Fibroblast of gingiva (primary cell): Measurements from ENCODE around the gene KHDC3L.

Experiments
- DNase-seq: peaks from one replicate; pipeline ENCODE4 v3.0.0-alpha.2; 2011; ENCODE audit warnings: low read depth

KHDC3L gene, protein sequence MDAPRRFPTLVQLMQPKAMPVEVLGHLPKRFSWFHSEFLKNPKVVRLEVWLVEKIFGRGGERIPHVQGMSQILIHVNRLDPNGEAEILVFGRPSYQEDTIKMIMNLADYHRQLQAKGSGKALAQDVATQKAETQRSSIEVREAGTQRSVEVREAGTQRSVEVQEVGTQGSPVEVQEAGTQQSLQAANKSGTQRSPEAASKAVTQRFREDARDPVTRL

DNA sequence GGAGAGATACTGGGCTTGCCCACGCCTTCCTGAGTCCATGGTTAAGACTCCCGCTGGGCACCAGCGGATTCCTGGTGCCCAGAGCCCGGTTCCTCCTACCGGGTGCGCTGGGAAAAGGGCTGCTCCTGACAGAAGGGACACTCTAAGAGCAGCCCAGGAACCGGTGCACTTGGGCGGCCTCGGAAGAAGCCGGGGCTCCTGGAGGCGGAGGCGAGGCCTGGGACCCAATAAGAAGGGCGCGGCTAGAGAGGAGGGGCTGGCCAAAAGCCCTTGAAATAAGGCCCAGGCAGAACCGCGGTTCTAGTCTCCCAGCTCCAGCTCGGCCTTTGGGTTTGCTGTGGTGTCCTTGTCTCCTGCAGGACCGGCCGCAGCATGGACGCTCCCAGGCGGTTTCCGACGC, at the start of gene KHDC3L:
KHDC3L (plus strand) TSS at position 301 of the 400 bp plus-strand sequence; CDS start at position 373, 72 bp downstream.
- no peak for DNase-seq

DNA sequence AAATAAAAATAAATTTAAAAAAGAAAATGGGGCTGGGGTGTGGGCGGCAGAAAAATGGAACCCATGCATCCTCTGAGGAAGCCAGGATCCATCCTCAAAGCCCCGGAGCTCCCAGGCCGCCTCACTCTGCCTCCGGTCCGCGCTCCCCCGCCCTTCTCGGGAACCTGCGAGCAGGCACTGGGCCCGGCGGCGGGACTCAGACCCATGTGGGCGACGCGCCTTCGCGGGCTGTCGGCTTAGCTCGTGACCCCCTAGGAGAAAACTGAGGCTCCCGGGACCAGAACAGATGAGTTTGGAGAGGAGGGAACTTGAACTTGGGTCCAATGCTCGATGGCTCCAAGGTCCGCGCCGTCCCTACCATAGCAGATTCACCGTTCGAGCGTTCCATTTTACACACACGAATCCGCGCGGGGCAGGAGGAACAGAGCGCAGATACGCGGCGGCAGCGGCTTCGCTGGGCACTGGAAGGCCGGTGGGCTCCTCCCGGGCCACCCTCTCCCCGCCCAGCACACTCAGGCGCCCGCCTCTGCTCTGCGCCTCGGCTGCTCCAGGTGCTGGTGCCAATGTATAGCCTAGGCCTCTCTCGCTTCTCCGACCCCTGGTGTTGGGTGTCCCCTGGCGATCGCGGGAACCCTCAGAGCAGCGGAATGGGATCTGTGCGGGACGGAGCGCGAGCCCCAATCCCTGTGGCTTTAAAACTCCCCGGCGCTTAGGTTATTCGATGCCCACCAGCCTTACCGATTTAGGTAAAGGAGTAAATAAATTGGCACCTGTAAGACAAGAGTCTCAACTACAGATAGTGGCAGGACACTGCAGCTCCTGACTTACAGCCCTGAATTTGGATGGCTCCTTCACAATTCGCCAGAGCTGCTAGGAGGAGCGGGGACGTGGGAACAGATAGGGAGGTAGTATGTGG, 47.6 kb upstream of the KHDC3L start:
- DNase-seq = no peak

DNA sequence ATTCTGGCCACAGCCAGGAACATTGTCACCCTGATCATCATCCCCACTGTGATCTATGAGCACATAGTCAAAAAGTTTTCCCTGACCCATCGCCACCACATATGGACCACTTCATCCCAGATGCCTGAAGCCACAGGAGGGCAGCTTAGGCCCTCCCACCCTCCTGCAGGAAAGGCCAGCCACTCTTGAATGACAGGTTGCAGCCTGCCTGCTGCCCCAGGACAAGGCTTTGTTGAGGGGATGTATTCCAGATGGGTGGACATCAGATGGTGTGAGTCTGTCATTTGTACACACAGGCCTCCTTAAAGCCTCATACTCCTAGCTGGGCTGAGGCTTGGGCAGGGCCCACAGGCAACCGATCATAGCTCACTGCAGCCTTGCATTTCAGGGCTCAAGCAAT, 39.1 kb upstream of the KHDC3L start:
- DNase-seq = no peak

DNA sequence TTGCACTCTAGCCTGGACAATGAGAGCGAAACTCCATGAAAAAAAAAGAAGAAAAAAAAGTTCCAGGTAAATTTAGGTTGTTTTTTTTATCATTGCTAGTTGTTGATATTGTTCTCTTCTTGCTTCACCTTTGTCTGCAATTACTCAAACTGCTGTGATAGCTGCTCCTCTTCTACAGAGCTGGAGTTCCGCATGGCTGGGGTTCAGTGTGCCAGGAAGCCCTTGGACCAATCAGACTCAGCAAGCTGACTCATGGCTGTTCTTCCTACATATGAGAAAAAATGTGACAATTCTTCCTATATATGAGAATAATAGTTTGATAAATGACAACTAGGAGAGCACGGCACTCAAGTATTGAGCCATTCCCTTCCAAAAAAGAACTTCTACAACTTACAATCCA, 36.8 kb upstream of the KHDC3L start:
- no peak for DNase-seq

DNA sequence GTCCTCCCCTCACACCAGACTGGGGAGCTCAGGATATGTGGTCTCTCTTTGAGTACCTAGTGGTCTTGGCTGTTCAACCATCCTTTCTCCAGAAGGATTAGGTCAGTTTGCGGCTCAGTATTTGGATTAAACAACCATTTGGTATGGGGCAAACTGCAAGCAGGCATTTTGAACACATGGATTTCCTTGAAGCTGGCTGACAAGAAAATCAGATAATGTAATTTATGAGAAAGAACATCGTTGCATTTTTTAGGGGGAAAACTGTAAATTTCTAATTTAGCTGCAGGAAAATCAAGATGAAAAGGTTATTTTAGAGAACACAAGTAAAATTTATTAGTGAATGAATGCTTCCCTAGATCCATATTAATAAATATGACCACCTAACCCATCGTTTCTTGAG, 33.7 kb upstream of the KHDC3L start:
- DNase-seq = no peak

DNA sequence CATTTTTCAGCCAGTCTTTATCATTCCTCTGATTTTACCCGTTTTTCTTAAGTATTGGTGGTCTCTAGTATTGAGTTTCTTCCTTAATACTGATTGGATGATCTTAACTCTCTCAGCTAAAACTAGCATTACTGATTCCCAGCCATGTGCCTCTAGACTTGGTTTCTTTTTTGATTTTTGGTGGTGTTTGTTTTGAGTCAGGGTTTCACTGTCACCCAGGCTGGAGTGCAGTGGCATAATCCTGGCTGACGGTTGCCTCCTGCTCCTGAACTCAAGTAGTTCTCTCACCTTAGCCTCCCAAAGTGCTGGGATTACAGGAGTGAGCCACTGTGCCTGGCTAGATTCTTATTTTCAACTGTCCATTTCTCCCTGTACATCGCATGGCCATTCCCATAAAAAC, 33.3 kb upstream of the KHDC3L start:
- DNase-seq = no peak

DNA sequence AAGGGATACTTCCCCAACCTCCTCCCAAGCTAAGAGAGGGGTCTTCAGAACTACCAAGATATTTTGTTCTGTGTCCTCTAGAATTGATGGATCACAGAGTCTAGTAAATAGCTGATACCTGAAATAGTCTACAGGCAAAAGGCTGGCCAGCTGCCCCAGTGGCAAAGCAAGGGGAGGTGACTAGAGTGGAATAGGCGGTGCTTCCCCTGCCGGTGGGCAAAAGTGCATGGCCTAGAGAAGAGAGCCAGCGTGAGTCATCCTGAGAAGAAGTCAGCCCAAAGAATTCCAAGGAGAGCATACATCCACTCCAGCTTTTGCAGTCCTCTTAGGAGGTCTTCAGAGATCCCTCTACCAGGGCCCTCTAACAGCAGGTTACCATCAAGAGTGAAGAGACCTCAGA, 23.1 kb upstream of the KHDC3L start:
- DNase-seq = no peak

DNA sequence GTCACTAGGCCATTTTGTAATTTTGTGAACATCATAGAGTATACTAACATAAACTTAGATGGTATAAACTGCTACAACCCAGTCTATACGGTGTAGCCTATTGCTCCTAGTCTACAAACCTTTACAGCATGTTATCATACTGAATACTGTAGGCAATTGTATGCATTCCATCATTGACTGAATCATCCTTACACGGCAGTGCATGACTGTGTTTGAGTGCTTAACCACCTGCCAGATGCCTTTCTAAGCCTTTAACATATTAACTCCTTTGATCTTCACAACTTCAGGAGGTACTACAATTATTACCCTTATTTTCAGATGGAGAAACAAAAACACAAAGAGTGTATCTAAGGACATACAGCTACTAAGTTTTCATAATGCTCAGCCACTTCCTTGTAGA, 22.4 kb upstream of the KHDC3L start:
- DNase-seq = no peak

DNA sequence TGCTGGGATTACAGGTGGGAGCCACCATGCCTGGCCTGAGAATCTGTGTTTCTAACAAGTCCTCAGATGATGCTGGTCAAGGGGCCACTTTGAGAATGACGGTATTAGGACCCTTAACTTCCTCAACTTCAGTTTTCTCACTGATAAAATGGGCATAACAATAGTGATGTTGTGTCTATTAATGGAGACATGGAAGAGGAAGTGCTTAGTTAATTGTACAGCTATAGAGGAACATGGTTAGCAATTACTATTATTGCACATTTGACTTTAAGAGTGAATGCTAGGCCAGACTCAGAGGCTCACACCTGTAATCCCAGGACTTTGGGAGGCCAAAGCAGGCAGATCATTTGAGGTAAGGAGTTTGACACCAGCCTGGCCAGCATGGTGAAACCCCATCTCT, 21.1 kb upstream of the KHDC3L start:
- no peak for DNase-seq

DNA sequence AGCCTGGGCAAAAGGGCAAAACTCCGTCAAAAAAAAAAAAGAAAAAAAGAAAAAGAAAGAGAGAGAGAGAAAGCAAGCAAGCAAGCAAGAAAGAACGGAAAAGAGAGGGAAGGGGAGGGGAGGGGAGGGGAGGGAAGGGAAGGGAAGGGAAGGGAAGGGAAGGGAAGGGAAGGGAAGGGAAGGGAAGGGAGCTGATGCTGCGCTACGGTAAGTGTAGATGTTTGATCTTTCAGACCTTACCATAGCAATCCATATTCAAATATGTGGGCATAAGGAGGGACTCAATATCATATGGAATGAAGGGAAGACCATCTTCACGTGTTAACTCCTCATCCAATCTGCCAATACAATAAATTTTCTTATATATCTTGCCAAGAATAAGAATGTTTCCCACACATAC, 20.3 kb upstream of the KHDC3L start:
- DNase-seq = no peak

DNA sequence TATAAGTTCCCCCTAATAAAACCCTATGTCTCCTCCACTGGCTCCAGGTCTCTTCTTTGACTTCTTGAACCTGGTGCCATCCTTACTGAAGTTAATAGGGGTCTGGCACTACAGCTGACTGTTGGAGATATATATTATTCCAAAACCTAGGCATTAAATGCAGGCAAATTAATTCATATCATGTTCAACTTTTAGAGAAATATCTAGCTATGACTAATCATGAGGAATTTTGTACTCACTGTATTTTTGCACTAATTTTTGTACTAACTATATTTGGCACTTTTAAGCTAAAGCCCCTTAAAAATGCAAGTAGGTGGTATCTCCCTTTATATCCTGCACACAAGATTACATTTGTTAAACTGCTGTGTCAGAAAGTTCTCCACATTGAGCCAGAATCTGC, 19.3 kb upstream of the KHDC3L start:
- DNase-seq = no peak

DNA sequence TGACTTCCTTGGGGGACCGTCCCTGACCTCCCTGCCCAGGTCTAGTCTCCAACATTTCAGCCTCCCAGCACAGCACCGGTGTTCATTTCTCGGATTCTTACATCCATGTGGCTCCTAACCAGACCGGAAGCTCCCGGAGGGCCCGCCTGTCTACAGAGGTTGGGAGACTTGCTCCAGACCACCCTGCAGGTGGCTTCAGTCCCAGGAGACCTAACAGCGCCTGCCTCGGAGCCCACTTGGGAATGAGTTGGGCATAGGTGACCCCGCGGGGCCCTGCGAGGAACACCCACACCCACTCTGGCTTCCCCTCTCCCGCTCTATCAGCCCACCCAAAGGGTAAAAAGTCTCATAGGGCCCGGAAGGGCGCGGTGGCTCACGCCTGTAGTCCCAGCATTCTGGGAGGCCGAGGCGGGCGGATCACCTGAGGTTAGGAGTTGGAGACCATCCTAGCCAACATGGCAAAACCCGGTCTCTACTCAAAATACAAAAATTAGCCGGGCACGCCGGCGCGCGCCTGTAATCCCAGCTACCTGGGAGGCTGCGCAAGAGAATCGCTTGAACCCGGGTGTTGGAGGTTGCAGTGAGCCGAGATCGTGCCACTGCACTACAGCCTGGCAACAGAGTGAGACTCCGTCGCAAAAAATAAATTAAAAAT, 13.8 kb upstream of the KHDC3L start:
- no peak for DNase-seq

DNA sequence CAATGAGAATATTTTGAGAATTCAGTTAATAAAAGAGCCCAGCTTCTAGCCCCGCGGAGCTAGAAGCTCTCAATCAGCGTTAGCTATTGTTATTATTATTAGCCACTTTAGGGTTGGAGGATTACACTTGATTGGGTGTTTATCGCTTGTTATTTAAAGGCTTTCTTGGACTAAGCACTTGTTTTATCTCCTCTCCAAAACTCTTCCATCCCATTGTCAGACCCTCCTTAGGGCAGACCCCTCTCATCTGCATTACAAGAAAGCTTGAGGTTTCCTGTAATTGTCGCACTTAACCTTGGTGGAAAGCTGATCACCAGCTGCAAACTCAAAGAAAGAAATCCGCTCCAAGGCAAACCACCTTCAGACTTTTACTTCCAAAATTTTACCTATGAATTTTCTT, 13.1 kb upstream of the KHDC3L start:
- DNase-seq = no peak

DNA sequence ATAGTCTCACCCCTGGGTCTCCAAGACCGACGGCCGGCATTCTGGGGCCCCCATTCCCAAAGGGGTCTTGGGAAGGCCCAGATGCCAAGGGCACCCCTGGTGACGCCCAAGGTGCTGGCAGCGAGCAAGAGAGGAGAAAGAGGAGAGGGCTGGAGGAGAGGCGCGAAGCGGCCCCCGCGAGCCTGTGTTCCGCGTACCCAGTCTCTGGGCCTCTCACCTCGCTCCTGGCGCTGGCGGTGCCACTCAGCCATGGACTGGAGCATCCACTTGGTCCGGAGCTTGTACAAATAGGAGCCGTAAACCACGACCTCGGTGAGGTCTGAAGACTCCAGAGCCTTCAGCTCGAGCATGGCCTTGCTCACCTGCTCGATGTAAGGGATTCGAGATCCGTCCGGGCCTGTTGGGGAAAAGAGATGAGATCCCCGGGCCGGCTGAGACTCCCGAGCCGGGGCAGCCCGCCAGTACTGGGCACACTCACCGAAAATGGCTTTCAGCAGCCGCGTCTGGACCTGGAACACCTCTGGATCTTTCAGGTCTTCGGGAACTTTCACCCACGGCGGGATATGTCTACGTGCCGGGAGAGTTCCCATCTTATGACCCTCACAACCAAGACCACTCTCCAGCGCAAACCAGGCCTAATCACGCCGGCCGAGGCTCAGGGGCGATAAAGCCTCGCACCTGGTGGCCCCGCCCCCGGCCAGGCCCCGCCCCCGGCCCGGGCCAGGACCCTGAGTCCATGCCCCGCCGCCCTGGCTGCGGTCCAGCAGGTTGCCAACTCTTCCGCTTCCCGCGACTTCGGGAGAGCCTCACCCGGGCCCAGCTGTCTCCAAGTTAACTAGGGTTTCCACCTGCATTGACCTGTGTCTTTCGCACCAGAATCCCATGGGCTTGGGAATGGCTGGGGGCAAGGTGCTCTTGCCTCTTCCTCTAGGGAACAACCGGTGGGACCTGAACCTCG, 8.5 kb upstream of the KHDC3L start, which contains the start of gene DPPA5:
DPPA5 (minus strand) TSS at position 641 of the 958 bp plus-strand sequence; CDS start at position 590, 51 bp downstream.
- no peak for DNase-seq

DNA sequence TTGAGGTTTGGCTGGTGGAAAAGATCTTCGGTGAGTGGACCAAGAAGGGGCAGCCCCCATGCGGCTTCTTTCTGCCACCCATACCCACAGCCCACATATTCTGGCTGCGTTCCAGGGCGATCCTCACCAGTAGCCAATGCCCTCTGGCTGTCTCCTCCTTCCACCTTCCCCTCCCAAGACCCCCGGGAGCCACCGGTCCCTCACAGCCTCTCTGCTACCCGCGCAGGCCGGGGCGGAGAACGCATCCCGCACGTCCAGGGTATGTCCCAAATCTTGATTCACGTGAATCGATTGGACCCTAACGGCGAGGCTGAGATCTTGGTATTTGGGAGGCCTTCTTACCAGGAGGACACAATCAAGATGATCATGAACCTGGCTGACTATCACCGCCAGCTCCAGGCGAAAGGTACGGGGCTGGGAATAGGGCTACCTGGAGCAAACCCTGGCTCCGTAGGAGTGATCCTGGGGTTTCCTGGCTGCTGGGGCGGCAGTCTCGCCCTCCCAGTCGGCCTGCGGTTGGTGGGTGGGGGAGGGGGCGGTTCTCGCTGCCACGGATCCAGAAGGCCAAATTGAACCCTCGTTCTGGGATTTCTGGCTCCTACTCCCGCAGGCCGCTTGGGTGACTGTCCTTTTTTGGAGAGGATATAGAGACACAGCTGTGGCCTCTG, 545 bp downstream of the KHDC3L start:
- no peak for DNase-seq

DNA sequence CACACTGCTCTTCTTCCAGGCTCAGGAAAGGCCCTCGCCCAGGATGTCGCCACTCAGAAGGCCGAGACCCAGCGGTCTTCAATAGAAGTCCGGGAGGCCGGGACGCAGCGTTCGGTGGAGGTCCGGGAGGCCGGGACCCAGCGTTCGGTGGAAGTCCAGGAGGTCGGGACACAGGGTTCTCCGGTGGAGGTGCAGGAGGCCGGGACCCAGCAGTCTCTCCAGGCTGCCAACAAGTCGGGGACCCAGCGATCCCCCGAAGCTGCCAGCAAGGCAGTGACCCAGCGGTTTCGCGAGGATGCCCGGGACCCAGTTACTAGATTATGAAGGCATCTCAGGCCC, 1.0 kb downstream of the KHDC3L start:
- DNase-seq = no peak

DNA sequence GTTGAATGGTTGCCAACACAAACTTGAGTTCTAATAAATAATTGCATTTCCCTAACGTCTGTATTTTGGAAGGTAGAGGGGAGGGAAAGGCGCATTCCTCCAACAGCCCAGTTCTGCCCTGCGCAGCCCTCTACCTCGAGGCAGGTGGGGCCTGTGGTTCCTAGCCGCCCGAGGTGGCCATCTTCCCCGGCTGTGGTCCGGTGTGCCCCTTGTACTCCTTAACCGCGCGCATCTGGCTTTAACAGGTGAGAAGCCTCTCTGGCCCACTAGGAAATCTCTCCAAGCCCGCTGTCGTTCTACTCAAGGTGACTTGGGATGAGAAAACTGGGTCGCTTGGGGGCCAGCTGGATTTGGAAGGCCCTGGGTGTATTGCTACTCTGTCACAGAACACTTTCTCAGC, 1.7 kb downstream of the KHDC3L start:
- no peak for DNase-seq

DNA sequence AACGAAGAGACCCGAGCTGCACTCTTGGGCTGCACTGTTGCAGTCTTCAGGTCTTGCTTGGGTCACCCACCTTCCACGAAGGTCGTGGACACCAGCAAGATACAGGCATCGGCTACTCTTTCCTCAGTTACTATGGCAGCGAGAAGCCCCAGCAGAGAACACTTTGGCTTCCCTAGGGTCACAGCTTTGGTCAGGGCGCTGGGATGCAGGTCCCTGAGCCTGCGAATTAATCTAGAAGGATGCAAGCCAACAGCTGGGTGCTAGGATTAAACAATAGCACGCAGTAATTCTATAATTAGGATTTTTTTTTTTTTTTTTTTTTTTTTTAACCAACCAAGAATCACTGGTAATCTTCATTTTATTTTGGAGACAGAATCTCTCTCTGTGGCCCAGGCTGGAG, 2.1 kb downstream of the KHDC3L start:
- DNase-seq = no peak

DNA sequence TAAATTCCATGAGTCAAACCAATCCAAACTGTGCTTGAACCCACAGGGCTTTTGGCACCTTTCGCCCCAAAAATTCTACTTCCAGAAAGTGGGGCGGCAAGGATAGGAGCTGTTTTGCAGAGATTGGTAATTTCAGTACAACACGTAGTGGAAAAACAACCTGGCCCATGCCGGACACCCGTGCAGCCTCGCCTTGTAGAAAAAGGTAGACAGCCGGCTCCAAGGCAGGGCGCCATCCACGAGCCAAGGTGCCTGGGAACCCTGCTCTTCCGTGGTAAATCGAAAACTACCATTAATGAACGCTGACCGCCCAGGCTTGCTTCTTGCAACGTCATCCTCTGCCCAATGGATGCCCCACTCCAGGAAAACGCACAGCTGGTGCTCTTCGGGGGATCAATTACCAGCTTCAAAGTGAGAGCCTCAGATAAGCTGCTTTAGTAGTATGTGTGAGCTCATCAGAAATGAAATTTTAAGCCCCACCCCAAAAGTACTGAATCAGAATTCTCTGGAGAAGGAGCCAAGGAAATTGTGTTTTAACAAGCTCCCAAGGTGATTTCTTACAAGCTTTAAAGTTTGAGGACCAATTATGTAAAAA, 5.4 kb downstream of the KHDC3L start:
- DNase-seq = no peak

DNA sequence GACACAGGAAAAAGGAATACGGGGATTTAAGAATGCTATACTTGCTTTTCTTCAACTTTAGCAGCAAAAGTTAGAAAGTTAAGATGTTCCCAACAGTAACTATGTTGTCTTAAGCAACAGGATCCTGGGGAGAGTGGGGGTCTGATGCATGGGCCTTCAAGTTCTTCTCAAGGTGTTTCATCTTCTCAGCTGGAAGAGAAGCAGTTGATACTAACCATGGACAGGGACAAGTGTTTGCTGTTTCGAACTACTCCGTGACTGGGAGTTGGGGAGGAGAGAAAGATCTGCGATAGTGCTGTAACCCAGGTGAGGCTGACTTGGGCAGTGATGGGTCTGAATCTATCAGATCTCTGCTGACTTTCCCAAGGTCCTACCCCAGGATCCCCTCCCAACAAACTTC, 6.2 kb downstream of the KHDC3L start:
- DNase-seq = no peak

DNA sequence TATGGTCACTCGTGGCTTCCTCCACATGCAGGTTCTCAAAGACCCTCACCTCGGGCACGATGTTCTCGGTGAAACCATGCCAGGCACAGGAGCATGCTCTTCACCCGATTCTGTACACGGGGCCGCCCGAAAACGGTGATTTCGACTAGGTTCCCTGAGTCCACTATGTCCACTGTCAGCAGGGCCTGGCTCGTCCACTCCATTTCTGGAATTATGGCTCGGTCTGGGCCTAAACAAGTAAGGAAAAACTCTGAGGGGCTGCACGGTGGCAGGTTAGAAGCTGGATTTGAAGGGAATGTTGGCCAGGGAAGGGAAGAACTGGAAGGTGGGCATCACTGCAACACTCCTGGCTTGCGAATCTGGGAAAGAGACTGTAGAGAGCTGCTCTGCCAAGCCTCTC, 6.7 kb downstream of the KHDC3L start:
- no peak for DNase-seq
